SIG-M5 treated with dmso at 0.1 percent for 504 hours (cell line): ENCODE data around the gene CST9.

Experiments
- DNase-seq: peaks from one replicate; lab custom pipeline; 2025; ENCODE audit not compliant: unreplicated experiment; lab: John Stamatoyannopoulos, UW

The CST9 gene

GRCh38 chr20:23554401-23554800 is 51.3 kb downstream of the CST9 start:
- DNase-seq, result no peak
